Activated CD8-positive, alpha-beta memory T cell treated with anti-CD3 and anti-CD28 coated beads for 1 hour (primary cell): ENCODE measurements around the gene HOXB5.

Experiments used
- DNase-seq, 2 donors: peaks; one replicate each; pipeline ENCODE4 v3.0.0-alpha.2; 2020; ENCODE audit warnings: low read depth in 1 of 2; ENCODE audit errors: extremely low read depth in 1 of 2

HOXB5 gene

DNA sequence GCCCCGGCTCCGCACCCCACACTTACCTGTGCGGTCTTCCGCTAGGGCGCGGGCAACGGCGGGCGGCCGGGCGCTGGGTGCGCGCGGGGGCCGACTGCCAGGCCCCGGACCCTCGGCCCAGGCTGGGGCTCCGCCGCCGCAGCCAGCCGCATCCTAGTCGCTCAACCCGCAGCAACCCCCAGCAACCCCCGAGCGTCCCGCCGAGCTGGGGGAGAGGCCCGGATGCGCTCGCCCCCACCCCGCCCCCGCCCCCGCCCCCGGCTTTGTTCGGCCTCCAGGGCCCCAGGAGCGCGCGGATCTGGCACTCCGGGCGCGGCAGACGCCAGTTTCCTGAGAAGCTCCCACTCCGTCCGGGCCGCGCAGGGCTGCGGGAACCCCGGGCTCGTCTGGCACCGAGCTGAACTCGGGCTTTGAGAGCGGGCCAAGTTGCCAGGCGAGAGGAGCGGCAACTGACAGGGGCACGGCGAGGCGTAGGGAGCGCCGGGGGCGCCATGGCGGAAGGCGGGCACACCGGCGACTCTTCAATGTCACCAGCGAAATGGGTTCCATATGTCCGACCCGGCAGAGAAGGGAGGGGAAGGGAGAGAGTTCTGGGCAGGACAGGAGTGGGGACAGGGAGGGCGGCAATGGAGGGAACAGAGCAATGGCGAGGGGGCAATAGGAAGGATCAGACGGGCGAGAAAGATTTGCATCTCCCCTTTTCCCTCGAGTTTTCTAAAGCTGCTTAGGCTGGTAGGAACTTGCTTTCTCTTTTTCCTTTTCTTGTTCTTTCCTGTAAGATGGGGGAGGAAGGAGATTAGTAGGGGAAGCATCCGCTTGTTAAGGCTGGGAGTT lies 29.2 kb downstream of the HOXB5 start:
- no peak for DNase-seq

DNA sequence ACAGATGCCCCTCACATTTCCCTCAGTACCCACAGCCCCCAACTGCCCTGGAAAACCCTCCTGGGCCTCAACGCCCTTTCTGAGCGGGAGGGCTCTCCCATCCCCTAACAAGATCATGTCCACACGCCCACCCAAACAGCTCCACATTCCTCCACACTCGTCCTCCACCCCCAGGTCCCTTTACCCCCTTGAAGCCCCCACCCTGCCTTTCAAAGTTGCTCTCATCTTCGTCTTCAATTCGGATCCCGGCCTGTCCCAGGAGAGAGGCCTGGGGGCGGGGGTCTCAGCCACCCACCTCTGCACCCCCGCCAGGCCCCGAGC lies 29.8 kb downstream of the HOXB5 start:
- no peak for DNase-seq

DNA sequence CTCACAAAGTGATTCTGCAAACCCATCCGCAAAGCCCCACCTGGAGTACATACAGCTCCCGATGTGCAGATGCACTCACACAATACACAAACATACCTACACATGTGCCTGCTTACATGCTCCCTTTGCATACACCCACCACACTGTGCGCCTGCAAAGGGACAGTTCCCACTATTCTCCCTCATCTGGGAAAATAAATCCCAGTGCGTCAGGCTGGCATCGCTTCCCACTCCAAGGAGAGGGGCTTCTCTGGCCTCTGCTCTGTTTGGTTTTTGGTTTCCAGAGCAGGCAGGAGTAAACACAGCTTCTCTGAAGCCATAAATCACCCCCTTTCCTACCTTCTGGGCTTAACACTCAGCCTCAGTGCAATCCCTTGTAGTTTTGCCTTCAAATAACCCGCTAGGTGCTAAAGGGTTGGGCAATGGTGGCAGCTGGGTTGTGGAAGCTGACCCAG lies 30.2 kb downstream of the HOXB5 start:
- DNase-seq = no peak

DNA sequence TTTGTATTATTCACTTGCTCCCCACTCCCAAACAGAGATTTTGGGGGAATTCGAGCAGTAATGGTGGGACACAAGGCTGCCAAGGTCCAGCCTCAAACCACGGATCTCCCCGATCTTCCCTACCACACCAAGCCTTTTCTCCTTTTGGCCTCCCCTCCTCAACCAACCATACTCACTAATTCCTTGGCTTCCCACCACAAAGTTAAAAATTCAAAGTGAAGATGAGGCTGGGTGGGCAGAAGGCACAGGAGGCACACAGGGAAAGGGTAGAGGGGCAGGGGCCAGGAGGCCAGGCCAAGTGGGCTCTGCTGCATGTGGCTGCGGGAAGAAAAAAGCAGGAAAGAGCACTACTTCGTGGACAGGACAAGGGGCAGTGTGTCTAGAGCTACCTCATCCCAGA lies 30.6 kb downstream of the HOXB5 start:
- DNase-seq = no peak

DNA sequence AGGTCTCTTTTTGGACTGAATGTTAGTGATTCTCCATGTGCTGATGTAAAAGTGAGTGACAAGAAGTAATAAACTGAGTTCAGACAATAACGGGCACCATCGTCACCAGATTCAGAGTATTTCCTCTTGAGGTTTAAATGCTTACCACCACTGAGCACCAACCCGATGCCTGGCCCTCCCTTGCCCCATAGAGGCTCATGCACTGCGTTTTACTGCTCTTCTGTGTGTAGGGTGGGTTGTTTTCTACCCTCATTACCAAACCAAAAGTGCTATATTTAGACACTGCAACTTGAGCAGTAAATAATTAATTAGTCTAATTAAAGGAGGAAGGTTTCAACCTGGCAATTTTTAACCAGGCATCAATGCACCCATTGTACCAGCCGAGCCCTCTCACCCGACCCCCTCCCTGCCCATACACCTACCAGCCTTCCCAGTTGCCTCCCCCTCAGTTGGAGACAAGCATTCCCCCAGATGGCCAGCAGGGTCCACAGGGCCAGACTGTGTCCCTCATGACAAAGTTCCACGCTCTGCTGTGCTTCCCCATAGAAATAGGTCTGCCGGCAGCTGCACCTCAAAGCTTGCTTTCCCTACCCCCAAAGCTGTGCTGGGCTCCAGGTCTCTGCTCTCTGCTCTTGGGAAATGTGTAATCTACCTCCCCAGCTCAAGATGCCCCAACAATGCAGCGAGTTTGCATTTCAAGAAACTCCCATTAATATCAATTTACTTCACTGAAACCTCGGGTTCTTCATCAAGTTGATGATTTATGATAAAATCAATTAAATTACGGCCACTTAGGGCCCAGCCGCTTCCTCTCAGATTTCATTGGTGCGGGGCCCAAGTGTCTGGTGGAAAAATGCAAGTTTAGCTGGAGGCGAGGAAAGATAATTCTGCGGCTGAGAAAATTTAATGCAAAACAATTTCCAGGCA lies 31.4 kb downstream of the HOXB5 start:
- no peak for DNase-seq

DNA sequence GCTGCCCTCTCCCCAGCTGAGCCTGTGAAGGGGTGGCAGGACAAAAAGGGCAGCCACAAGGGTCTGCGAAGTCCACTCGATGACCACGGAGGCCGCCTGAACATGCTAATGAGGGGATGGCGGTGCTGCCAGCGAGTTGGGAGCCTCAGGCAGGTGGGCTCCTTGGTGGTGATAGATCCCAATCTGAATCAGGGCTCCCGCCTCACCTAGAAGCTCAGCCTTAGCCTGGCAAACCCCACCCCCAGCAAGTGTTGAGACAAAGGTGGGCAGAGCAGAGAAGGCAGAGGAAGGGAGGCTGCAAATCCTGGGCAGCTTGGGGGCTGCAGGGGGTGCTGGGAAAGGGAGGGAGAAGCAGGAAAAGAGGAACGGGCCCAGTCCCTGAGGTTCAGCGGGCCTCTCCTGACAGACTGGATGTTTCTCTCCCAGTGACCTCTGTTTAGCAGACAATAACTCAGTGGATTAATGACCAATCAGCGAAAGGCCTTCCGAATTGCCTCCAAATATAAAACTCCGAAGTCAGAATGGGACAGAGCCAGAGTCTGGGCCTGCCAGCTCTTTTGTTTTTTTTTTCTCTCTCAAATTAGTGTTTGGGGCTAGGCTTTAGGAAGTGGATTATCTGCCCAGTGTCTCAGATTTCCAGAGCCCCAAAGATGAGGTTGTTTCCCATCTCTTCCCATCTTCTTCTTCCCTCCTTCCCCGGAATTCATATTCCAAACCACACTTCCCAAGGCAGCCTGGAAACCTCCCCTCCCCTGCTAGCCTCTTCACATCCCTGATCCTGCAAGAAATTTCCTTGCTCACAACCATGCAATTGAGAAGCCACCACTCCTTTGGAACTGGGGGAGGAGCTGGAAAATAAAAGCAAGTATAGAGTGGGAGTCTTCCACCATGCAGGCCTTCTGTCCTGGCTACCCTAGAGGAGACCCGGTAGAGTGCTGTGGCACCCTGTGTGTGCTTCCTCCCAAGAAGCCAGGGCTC lies 33.5 kb downstream of the HOXB5 start:
- no peak for DNase-seq

DNA sequence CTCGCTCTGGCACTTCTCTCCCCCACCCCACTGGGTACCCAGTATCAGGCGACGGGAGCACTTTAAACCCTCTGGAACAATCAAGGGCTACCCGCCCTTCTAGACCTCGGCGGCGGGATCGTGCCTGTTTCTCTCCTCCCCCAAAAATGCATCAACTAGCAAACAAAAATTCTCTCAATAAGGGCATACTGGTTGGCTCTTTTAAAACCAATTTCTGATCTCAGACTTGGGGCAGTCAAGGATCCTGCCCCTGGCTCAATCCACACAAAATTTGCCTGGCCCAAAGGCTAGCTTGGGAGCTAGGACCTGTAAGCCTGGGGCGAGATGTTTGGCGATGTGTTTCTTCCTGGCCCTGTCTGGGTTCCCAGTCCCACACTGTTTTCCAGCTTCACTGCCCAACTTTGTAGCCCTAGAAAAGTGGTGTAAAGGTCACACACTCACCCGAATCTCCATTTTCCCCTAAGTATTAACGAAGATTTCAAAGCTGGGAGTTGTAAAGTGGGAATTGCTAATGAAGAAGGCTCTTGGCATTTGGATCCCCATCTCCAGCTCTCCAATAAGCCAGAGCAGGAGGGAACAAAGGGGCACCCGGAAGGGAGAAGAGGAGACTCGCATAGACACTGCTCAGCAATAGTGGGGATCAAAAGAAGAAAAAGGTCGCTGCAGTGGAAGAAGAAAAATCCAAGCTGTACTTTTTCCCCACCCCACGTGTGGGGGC lies 34.3 kb downstream of the HOXB5 start:
- DNase-seq = no peak

DNA sequence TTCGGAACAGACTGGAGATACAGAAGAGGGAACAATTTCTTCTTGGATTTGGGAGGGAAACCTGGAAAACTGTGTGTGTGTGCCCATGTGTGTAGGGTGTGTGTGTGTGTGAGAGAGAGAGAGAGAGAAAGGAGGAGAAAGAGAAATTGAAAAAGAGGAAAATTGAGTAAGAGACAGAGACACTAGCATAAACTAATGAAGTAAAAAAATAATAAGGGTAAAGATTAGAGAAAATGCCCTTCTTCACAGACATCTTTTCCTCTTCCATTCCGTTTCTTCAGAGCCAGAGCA lies 34.8 kb downstream of the HOXB5 start:
- DNase-seq = no peak

DNA sequence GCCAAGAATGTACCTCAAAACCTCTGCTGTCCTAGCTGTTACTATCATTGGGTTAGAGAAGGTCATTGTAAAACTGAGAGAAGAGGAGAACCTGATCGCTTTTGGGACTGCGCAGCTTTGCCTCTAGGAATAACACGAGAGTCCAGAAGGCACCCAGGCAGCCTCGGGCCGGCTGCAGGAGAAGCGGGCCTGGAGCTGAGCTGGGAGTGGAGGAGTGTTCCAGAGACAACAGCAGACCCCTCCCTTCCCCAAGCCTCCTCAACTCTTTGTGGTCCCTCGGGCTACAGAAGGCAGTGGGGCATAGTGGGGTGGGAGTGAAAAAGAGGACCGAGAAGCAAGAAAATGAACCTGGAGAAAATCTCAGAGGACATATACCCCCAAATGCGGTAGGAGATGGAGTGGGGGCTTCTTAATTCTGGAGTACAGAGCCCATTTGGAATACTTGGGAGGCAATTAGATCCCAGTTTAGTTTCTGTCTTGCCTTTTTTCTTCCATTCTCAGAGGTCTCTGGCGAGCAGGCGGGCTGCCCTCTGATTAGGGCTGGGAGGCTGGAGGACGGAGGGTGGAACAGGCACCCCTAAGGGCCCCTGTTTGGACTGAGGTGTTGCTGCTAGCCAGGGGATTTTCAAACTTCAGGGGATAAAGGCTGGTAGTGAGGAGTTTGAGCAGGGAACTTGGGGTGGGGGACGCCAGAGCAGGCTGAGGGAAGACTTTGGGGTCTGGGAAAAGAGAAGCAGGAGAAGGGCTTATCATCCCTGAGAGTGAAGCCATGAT lies 35.3 kb downstream of the HOXB5 start:
- no peak for DNase-seq

DNA sequence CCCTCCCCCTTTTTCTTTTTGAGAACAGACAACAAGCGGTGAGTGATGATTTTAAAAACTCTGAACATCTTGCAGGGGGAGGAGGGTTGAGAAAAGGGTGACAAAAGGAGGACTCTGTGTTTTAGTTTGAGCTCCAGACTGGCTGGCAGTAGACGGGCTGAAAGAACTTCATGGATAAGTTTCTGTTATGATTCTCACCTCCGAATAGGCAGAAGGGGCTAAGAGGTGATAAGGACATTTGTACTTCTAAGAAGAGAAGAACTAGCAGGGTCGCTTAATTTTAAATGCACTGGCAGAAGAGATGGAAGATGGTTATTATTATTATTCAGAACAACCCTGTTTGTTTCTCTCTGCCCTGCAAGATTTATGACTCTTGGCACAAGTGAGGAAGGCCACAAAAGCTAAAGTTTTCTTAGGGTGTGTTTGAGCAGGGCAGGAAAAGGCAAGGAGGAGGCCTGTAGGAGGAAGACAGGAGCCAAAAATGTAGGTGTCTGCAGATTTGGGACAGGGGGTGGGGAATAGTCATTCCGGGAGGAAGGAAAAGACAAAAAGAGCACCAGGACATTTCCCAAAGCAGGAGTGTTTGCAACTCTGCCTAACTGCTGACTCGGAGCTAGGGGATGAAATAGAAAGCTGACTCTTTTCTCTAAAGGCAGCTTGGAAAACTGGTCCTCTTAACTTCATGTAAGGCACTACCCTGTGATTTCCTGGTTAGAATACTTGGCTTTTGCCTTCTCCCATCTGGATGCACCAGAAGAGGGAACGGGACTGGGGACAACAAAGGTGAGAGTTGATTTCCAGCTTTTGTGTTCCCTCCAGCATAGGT lies 36.8 kb downstream of the HOXB5 start:
- DNase-seq = no peak

DNA sequence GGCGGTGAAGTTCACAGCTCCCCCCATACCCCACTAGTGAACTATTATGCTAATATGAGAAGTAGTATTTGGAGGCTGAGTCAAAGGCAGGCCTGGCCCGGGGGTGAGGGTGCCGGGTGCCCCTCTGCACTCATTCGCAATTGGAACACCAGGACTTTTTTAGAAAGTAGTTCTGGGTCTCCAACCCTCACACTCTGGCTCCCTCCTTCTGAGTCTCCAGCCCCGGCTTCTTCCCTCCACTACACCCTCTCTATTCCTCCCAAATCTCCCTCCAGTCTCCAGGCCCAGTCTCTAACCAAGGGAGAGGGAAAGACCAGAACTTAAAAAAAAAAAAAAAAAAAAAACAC lies 37.4 kb downstream of the HOXB5 start:
- DNase-seq = no peak

DNA sequence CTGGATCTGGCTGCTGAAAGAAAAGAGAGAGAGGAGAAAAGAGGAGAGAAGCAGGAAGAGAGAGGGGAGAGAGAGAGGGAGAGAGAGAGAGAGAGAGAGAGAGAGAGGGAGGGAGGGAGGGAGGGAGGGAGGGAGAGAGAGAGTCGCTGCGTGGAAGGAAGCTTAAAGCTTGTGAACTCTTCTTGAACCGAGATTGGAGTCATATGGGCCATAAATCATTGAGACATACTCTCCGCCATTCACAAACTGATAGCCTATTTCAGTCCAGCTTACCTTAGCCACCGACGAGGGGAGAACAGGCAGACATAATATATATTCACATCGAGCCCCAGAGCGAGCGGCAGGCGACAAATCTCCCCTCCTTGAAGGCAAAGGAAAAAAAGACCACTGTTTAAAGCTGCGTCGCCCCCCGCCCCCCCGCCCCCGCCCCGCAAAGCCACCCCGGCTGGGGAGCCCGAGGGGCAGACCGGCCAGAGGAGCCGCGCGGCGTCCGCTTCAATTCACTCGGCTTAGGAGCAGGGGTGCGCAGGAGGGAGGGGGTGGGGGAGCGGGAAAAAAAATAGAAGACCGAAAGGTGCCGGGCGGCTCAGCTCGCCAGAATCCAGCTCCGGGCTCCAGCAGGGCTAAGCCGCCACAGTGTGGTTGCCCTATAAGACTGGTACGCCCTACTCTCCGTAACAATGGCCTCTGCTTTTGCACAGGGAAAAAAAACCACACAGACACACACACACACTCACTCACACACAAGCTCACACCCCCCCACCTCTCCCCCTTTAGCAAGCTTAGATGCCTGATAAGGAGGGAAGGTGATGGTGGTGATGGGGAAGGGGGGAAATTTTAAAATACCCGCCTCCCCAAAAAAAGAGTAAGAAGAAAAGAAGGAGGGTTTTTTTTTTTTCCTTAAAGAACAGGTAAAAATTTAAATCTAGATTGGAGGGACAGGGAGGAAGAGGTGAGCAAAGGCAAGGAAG lies 38.0 kb downstream of the HOXB5 start:
- DNase-seq = no peak

DNA sequence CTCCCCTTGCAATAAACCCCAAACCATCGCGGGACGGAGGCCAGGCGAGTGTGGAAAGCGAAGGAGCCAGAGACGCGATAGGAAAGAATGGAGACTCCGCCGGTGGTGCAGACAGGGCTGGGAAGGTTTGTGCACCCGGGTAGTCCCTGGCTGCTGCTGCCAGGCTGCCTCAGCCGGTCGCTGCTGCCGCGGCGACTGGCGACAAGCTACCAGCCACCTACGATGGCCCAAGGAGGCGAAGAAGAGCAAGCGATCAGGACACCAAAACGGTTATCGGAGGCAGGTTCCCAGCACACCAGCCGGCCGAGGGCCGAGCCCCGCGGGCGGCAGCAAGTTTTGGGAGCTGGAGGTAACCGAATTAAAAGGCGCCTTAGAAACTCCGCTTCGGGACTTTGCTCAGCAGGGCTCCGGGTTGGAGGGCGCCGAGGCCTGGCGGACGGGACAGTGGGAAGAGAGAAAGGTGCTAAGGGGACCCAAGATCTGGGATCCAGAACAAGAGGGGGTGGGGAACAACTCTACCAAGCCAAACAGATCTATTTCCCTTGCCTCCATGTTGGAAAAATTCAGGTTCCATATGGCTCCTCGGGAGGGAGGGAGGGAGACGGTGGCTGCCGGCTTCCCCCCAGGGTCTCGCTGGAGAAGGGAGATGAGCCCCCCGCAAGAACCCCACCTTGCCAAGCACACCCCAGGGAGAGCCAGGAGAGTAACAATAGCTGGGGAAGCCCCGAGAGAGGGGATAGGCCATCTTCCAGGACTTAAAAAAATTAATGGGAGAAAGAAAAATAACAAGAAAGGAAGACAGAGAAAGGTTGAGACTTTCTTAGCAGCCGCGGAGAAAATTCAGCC lies 38.9 kb downstream of the HOXB5 start:
- no peak for DNase-seq

DNA sequence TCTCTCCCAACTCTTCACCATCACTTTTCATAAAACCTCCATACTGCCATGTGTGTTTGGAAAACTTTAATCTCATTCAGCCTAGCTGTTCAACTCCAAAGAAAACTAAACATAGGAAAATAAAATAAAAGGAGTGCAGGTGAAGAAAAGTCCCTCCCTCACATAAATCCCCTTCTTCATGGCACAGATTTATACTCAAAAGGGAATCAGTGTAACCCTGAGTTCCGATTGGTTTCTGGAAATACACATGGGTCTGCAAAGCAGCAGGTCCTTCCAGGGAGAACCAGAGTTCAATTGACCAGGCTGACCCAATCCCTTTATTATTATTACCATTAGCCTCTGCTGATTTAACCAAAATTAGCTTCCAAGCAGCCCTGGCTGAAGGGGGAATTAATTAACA lies 39.8 kb downstream of the HOXB5 start:
- DNase-seq = no peak

DNA sequence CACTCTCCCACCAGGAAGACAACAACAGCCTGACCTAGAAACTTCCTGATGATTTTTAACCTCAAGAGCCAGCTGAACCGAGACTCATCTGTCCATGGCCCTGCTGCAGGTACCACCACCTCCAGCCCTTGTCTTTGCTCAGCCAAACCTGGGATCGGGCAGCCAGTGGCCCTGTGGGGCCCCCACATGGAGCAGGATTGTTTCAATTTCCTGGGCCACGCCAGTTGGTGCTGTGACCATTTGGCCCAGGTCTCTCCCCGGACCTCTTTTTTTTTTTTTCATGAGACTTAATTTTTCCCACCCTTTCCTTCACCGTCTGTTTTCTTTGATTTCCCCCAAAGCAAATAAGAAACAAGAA lies 40.4 kb downstream of the HOXB5 start:
- DNase-seq = no peak

DNA sequence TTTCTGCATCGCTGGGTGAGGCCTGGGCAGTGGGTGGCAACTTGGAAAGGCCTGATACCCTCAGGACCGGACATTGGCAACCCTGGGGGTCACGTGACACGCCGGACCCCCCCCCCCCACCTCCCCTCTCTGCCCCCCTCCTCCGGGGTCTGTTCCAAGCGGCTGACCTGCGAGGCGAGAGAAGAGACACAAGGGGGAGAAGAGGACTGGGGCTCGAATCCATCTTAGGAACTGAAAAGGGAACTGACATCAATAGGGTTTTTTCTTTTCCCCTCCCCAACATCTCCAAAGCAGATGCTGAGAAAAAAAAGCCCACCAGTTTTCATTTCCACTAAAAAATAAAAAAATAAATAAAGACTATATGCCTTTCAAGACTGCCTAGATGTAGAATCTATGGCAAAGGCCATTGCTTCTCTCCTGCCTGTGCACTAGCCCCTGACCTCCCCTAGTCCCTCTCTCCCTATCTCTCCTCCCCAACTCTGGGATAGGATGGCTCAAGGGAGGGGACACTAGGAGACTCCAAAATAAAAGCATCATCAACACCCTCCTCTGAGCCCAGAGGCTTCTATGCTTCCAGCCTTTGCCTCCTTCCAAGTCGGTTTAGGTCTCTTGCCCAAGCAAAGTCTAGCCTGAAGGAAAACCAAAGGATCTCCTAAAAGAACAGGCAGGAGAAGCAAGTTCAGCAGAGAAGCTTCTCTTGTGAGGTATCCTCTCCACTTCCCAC lies 41.0 kb downstream of the HOXB5 start:
- DNase-seq = no peak
